GM19468 (cell line): ENCODE results near the gene CELF3.
"Not testable (repeated sequence)": the region's sequence is repeated elsewhere in the genome, so short reads cannot be mapped to it uniquely, and the experiment has no call there.

ENCODE experiments used
- ATAC-seq: cut with Tn5 transposase; IDR thresholded peaks from one replicate; pipeline ENCODE4 v1.9.1; 2021; ENCODE audit warnings: mild to moderate bottlenecking, moderate library complexity, moderate number of reproducible peaks; ENCODE audit not compliant: unreplicated experiment; ENCODE audit errors: extremely low read depth

Gene CELF3

GRCh38 chr1:151705753-151706463 lies 10.7 kb downstream of the CELF3 start:
- no peak for ATAC-seq

DNA sequence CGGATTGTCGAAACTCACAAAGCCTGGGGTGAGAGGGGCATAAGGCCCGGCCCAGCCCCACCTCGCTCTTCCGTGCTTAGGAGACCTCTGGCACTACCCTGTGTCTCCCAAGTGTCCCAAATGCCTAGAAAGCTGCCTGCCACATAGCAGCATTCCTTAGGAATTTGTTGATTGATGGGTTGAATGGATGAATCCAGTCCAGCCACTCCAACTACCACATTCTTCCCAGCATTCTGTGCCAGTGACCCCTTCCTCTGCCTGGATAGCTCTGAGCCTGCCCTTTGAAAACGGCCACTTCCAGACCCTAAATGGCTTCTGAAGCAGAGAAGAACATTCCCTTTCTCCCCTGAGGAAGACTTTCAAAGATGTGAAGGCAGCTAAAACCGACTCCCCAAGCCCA lies 11.5 kb downstream of the CELF3 start:
- ATAC-seq, result no peak

GRCh38 chr1:151704246-151704645 lies 12.4 kb downstream of the CELF3 start:
- ATAC-seq, result no peak

DNA sequence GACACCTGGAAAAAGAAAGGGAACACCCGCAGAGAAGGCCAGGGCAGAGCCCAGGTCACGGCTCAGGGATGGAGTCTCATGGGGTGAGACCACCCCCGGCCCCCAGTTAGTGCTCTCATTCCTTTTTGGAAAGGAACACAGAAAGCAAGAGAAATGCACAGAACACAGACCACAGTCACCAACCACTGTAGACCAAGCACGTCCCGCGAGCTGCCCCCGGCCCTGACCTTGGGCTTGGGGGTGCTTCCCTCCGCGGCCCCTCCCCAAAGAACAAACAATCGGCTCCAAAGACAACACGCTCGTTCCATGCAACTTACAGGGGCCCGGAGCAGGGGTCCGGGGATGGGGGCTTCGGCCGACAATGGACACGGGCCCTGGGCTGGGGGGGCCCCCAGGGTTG lies 12.8 kb downstream of the CELF3 start:
- ATAC-seq, result no peak

DNA sequence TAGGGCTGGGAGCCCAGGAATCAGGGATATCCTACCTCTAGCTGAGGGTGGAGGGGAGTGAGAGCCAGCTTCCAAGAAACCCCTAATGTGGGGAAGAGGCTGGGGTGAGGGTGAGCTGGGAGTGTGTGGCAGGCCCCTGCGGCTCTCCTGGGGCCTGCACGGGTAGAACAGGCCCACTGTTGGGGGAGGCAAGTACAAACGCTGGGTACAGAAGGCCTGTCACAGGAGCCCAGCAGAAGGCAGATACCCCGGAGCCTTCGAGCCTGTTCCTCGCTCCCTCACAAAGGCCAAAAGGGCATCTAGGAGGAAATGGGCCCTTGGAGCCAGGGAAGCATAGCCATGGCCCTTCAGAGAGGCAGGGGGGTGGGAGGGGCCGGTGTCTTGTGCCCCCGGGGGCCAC lies 13.7 kb downstream of the CELF3 start:
- no peak for ATAC-seq

DNA sequence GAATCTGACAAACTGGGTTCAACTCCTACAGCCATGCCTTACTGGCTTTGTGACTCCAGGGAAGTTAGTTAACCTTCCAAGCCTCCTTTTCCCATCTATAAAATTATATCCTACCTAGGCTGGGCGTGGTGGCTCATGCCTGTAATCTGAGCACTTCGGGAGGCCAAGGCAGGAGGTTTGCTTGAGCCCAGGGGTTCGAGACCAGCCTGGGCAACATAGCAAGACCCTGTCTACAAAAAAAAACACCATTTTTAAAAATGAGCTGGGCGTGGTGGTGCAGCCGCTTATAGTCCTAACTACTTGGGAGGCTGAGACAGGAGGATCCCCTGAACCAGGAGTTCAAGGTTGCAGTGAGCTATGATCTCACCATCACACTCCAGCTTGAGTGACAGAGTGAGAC lies 15.1 kb downstream of the CELF3 start:
- no peak for ATAC-seq

DNA sequence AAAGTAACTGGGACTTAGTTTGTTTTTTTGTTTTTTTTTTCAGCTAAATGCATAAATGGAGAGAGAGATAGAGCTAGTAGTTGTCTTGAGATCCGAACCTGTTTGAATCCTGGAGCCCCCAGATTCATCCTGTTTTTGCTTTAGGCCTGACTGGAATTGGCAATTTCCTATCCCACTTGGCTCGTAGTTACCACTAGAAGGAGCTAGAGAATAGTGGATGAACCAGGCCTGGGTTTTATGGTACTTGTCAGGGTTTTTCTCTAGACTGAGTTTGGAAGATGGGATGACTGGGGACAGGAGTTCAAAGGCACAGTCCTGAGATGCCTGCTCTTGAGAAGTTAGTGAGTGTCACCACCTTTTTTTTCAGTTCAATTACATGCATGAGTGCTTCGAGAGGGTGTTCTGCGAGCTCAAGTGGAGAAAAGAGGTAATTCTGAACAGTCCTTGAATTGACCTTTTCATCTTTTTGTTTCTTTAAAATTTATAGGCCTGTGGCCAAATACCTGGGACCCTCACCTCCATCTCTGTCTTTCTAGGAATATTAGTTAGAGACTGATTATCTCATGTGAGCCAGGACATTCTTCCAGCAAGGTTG lies 23.4 kb downstream of the CELF3 start:
- no peak for ATAC-seq

DNA sequence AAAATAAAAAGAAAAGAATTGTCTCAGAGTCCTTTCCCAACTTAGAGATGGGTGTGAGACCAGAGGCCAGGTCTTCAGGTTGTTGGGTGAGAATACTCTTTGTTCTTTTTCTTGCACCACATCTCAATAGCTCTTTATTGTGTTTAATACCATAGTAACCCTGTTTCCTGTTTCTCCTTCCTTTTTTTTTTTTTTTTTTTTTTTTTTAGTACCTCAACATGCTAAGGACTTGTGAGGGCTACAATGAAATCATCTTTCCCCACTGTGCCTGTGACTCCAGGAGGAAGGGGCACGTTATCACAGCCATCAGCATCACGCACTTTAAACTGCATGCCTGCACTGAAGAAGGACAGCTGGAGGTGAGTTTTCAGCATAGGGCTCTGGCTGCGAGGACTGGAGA lies 24.4 kb downstream of the CELF3 start:
- no peak for ATAC-seq

DNA sequence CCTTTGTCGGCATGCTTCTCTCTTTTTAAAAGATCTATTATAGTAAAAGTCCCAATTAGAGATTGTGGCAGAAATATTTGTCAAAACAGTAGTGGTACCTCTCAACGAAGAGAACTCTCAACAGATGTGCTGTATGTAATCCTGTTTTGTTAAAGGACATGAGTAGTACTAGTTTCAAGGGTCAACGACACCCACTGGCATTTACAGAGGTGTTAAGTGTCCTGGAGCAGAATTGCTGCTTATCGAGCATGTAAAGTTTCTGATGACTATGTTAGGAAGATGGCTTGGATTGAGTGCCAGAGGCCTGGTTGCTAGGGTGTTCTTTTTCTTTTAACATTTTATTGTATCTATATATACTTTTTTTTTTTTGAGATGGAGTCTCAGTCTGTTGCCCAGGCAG lies 27.1 kb downstream of the CELF3 start:
- ATAC-seq, result no peak

DNA sequence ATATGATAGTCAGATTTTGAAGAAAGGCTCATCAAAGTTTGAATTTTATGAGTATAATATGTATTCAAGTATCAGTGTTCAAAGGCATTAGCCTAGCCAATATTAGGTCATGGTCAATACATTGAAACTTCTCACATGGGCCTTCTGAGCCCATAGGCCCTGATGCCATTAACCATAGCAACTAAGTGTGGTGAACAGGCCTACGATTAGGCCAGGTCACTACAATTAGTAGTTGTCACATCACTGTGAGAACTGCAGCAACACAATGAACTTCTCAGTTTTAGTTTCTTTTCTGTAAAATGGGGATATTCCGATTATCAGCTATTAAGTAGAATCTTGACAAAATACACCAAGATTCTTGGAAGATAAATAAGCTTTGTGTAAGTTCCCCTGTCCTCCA lies 30.0 kb downstream of the CELF3 start:
- no peak for ATAC-seq

- ATAC-seq, result no peak
These were observed 32.5 kb downstream of the CELF3 start for GRCh38 chr1:151684128-151684527.

DNA sequence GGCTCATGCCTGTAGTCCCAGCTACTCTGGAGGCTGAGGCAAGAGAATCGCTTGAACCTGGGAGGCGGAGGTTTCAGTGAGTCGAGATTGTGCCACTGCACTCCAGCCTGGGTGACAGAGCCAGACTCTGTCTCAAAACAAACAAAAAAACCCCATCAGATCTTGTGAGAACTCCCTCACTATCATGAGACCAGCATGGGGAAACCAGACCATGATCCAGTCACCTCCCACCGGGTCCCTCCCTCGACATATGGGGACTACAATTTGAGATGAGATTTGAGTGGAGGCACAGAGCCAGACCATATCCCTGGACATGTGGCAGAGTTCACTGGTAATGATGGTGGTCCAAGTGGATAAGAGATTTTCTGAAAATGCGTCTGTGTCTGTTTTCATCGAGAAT lies 33.7 kb downstream of the CELF3 start:
- not testable (repeated sequence) for ATAC-seq

- no peak for ATAC-seq
These were observed 34.7 kb downstream of the CELF3 start for GRCh38 chr1:151681923-151682322.

DNA sequence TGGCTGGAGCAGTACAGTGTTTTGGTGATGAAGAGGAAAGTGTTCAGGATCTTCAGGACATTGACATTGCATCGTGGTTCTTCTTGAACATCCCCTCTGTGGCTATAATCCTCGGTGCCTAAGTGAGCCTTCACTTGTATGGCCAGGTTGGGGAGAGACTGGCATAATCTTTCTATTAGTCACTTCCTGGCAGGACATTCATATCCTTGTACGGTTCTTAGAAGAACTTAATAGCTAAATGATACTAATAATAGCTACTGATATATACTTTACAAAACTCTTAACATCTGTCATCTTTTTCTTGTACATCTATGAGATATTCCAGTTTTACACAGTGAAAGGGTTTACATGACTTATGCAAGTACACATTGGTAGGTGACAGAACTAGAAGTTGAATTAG lies 35.8 kb downstream of the CELF3 start:
- no peak for ATAC-seq

GRCh38 chr1:151680391-151680790 lies 36.2 kb downstream of the CELF3 start:
- ATAC-seq, result no peak

DNA sequence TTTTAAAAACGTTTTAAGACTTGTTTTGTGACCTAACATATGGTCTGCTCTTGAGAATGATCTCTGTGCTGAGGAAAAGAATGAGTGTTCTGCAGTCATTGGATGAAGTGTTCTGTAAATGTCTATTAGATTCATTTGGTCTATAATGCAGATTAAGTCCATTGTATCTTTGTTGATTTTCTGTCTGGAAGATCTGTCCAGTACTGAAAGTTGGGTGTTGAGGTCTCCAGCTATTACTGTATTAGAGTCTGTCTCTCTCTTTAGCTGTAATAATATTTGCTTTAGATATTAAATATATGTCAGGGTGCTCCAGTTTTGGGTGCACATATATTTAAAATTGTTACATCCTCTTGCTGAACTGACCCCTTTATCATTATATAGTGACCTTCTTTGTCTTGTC lies 43.2 kb downstream of the CELF3 start:
- ATAC-seq, result no peak

DNA sequence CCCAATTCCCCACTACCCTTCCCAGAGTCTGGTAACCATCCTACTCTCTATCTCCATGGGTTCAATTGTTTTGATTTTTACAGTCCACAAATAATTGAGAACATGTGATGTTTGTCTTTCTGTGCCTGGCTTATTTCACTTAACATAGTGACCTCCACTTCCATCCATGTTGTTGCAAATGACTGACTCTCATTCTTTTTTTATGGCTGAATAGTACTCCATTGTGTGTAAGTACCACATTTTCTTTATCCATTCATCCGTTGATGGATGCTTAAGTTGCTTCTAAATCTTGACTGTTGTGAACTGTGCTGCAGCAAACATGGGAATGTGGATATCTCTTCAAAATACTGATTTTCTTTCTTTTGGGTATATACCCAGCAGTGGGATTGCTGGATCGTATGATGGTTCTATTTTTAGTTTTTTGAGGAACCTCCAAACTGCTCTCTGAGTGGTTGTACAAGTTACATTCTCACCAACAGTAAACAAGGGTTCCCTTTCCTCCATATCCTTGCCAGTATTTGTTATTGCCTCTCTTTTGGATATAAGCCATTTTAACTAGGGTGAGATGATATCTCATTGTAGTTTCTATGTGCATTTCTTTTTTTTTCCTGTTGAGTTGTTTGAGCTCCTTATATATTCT lies 46.4 kb downstream of the CELF3 start:
- ATAC-seq, result not testable (repeated sequence)

DNA sequence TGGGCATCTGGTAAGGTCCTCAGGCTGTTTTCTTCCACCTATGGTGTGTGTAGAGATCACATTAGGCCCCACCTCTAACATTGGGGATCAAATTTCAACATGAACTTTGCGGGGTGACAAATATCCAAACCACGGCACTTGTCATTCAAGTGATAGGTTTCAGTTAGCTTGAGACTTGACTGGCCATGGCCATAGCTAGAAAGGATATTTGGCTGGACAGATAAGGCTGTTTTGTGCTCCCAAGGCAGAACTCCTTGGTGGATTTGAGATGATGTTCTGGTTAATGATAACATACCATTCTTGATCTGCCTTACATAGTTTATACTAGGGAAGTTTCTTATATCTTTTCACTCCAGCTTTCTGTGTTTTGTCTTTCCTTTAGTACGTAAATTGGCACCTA lies 48.5 kb downstream of the CELF3 start:
- no peak for ATAC-seq

DNA sequence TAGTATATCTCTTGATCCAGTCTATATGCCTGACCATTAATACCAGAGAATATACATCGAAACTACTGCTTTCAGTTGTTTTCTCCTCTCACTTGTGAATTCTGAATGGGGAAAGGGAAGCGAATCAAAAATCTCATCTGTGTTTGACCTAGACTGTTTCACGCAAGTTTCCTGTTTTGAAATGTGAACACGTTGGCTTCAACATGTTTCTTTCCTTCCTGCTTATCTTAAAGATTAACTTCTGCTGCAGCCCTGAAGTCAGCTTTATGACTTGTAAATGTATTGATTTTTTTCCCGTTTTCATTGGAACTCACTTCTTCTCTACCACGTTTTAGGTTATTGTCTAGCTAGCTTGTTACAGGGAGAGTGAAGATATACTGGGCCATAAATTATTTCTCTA lies 54.9 kb downstream of the CELF3 start:
- no peak for ATAC-seq

GRCh38 chr1:151655371-151655770 lies 61.2 kb downstream of the CELF3 start:
- ATAC-seq, result no peak

GRCh38 chr1:151653397-151653796 lies 63.2 kb downstream of the CELF3 start:
- ATAC-seq, result no peak
